ENCODE measurements around the gene ANGPTL8. TPM values are rescaled to one million over a fixed set of nuclear protein-coding genes. Genes with fewer than 3 reads are reported as not detected.

ANGPTL8 gene
- total RNA-seq, 1 experiment from 2014 or later = not detected

DNA sequence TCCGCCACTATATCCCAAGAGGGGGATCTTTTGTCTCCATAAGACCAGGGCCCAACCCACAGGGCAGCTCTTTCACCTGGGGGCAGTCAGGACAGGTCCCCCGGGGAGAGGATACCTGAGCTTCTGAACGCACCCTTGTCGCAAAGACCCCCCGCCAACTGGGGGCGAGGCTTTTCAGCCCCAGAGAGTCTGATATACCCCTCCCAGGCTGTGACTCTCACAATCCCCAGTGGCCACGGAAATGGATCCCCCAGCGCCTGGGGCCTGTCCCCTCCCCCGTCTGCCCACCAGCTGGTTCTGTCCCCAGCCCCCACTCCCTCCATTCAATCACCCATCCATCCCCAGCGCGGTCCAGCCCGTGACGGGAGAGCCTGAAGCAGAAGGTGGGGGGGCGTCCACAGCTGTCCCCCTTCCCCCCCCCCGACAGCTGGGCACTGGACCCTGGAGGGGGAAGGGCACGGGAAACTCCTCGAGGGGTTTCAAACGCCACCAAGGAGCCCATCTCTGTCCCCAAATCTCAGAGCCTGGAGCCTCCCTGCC, 22.1 kb downstream of the ANGPTL8 start:
- DNase-seq (ENCODE audit: low spot score) = no peak

DNA sequence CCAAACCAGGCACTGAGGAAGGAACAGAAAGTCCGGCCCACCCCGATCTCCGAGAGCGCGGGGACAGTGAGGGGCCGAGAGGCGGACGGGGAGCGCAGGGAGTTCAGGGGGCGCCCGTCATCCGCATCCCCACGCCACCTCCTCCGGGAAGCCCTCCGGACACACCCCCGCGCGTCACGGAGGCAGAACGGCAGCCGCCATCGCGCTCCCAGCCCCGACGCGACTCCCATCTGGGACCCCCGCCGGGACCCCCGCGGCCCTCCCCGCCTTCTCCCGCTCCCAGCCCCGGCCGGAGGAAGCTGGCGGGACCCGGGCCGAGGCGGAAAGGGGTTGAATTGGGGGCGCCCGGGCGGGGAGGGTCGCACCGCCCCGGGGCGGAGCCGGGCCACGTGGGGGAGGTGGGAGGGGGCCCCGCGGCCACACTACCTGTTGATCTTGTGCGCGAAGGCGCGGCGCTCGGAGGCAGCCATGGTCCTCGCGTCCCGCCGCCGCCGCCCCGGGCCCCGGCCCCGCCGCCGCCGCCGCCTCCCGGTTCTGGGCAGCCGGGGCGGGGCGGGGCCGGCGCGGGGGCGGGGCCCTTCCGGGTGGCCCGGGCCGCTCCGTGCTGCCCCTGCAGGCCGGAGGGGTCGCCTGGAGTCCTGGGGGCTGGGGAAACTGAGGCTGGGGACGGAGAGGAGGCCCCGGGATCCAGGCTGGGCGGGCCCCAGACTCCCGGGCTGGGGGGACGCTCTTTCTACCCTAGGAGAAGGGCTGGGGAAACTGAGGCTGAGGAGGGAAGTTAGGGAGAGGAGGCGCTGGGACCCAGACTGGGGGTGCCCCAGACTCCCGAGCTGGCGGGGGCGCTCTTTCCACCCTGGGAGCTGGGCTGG, 22.8 kb downstream of the ANGPTL8 start, which contains the start of gene DOCK6:
DOCK6 (minus strand) TSS at position 554 of the 869 bp plus-strand sequence; CDS start at position 470, 84 bp downstream.
- DNase-seq (ENCODE audit: low spot score) = no peak

DNA sequence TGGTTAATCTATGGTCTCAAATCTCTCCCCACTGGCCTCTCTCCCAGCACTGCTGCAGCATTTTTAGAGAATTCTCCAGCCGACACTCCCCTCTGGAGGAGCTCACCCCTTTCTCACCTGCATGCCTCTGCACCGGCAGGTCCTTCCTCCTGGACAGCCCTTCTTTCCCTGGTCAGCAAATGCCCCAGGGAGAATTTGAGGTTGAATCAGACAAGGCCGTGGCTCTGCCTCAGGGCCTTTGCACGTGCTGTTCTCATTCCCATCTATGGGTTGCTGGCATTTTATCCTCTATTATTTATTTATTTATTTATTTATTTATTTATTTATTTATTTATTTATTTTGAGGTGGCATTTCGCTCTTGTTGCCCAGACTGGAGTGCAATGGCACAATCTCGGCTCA, 24.3 kb downstream of the ANGPTL8 start:
- DNase-seq (ENCODE audit: low spot score) = no peak

DNA sequence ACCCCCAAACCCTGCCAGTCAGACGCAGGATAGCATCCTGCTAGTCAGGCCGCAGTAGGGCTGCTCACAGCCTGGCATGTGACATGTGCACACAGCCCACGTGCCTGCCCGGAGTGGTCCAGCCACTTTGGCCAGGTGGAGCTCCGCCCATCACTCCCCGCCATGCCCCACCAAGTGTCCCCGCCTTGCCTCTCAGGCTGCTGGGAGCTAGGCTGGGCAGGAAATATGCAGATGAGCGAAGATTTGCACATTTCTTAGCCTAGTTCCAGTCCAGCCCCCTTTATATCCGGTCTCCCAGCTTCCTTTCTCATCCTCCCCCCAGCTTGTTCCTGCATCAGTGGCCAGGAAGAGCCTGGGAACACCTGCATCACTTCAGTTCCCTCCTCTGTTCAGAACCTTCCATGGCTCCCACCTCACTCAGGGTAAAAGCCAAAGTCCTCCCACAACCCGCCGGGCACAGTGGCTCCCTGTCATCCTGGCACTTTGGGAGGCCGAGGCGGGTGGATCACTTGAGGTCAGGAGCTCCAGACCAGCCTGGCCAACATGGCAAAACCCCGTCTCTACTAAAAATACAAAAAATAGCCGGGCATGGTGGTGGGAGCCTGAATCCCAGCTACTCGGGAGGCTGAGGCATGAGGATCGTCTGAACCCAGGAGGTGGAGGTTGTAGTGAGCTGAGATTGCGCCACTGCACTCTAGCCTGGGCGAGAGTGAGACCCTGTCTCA, 25.2 kb downstream of the ANGPTL8 start:
- no peak for DNase-seq (ENCODE audit: low spot score)

DNA sequence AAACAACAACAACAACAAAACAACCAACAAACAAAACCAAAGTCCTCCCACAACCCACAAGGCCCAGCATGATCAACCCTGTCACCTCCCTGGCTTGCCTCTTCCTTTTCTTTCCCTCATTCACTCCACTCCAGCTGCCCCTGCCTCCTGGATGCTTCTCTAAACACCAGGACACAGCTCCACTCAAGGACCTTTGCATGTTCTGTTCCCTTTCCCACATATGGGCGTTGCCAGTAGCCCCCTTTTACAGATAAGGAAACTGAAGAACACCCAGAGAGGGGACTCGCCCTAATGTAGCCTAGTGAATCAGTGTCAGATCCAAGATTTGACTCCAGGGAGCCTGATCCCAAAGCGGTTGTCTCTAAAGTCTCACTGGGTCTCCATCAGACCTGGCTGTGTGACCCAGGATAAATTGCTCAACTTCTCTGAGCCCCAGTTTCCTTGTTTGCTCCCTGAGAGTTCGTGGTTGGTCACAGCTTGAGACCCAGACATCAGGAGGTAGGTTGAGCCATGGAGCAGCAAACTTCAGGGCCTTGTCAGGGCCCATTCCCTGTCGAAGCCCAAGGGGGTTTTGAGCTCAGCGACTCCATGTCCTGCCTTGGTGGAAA, 25.9 kb downstream of the ANGPTL8 start:
- no peak for DNase-seq (ENCODE audit: low spot score)

DNA sequence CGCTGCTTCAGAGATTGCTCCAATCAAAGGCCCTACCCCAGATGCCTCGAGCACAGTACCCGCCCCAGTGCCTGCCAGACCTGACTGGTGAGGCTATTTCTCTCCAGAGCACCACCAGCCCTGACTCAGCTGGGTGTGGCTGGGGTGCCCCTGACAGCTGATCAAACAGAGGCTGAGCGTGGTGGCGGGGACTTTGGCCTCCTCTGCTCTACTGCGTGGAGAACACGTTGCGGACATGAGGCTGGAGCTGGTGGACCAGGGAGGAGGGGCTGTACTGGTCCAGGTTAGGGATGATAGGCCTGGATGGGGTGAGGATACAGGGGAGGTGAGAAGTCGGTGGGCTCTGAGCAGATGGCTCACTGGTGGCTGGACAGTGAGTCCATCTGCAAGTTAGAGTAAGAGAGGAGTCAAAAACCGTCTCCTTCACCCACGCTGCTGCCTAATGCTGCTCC, 26.4 kb downstream of the ANGPTL8 start:
- no peak for DNase-seq (ENCODE audit: low spot score)

DNA sequence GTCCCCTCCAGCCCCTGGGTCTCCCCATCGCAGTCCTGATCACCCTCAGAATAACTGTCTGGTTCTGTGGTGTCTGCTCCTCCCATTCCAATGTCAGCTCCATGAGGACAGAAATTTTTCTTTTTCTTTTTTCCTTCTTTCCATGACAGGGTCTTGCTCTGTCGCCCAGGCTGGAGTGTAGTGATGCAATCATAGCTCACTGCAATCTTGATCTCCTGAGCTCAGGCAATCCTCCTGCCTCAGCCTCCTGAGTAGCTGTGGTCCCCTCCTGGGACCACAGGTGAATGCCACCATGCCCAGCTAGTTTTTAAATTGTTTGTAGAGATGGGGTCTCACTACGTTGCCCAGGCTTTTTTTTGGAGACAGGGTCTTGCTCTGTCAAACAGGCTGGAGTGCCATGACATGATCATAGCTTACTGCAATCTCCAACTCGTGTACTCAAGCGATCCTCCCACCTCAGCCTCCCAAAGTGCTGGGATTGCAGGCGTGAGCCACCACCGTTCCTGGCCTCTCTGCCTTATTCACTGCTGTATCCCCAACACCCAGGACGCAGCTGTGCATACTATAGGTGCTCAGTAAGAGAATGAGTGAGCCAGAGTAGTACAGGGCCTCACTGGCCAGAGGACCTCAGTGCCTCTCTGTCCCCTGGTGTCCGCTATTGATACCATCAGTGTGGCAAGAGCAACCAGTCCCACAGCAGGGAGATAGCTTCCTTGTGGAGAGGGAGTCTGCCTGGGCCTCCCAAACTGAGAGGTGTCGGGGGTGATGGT, 28.1 kb downstream of the ANGPTL8 start:
- no peak for DNase-seq (ENCODE audit: low spot score)

DNA sequence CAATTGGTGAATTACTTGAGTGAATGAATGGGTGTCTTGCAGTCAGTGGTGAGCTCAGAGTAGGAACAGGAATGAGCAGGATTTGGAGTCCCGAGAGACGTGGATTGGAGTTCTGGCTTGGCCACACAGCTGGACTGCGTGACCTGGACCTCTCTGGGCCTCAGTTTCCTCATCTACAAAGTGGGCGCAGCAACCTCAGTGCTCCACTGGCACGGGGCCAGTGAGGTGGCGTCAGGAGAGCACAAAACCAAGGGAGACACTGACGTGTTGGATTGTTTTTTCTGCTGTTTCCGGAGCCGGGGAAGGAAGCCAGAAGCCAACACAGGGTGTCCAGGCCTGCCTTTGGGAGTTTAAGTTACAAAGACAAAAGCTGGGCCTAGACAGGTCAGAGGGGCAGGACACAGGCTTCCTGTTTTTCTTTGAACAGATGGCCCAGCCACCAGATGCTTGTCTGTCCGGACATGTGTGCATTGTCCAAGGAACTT, 29.4 kb downstream of the ANGPTL8 start:
- no peak for DNase-seq (ENCODE audit: low spot score)

DNA sequence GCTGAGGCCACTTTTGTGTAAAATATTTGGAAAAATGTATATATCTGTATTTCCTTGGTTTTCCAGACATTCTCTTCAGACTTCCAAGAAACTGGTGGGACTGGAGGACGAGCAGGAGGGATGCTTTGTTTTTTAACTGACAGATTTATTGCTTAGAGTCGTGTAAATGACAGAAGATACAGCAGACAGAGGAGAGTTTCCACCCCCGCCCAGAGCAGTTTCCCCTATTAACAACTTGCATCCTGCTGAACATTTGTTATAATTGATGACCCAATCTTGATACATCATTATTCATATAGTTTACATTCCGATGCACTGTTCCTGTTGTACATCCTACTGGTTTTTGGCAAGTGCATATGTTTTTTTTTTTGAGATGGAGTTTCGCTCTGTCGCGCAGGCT, 30.0 kb downstream of the ANGPTL8 start:
- no peak for DNase-seq (ENCODE audit: low spot score)

DNA sequence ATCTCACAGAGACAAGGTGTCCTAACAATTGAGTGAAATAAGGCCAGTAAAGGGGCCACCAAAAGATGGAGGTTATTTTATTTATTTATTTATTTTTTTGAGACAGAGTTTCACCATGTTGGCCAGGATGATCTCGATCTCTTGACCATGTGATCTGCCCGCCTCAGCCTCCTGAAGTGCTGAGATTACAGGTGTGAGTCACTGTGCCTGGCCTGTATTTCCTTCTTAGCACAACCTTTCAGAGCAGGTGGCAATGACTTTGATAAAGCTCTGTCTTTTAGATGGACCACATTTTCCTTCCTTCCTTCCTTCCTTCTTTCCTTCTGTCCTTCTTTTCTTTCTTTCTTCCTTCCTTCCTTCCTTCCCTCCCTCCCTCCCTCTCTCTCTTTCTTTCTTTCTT, 33.9 kb downstream of the ANGPTL8 start:
- no peak for DNase-seq (ENCODE audit: low spot score)

DNA sequence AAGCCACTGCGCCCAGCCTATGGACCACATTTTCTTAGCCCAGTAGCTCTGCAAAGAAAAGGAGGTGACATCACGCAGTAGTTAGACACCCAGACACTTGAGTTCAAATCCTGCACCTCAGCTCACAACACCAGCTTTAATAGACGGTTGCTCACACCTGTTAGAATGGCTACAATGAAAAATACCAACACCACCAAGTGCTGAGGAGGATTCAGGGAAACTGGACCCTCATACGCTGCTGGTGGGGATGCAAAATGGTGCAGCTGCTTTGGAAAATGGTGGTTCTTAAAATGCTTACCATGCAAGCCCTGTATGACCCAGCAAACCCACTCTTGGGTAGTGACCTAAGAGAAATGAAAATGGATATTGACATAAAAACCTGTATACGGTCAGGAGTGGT, 34.6 kb downstream of the ANGPTL8 start:
- no peak for DNase-seq (ENCODE audit: low spot score)

DNA sequence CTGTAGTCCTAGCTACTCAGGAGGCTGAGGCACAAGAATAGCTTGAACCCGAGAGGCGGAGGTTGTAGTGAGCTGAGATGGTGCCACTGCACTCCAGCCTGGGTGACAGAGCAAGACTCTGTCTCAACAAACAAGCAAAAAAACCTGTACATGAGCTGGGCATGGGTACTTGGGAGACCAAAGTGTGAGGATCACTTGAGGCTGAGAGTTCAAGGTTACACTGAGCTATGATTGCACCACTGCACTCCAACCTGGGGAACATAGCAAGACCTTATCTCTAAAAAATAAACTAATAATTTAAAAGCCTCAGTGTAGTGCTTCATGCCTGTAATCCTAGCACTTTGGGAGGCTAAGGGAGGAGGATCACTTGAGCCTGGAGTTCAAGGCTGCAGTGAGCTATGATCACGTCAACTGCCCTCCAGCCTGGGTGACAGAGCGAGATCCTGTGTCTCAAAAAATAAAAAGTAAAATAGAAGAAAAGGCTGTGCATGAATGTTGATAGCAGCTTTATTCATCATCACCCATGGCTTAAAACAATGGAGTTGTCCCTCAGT, 35.2 kb downstream of the ANGPTL8 start:
- DNase-seq (ENCODE audit: low spot score) = no peak

DNA sequence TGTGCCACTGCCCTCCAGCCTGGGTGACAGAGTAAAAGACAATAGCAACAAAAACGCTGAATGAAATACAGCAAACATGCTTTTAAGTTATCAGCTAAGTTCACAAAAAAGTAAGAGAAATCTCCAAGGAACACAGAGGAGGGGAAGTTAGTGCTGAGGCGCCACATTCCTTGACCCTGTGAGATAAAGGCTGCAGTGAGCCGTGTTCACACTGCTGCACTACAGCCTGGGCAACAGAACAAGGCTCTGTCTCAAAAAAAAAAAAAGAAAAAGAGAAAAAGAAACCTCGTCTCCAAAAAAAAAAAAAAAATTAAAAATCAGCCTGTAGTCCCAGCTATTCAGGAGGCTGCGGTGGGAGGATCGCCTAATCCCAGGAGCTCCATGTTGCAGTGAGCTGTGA, 39.3 kb downstream of the ANGPTL8 start:
- no peak for DNase-seq (ENCODE audit: low spot score)

DNA sequence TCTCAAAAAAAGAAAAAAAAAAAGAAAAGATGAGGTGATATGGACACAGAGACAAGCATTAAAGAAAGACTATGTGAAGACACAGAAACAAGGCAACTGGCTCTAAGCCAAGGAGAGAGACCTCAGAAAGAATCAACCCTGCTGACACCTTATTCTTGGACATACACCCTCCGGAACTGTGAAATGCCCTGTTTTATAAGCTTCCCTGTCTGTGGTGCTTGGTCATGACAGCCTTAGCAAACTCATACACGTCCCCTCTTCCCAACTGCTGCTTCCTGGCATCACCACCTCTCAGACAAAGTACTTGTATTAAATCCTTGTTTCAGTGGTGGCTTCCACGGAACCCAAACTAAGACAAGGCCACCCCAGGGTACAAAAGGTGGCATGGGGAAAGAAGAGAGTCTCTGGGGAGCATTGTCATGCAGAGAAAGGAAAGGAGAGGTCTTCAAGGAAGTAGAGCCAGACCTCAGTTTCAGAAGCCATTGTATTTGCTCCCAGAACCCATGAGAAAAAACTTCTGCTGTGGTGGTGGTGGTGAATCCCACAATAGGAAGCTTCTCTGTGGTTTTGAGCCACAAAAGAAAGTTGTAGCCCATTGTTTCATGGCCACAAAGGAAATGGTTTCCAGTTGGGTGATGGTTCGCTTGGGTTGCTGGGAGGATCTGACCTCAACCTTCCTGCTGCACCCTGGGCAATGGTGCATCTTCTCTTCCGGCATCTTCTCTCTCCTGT, 40.3 kb downstream of the ANGPTL8 start:
- no peak for DNase-seq (ENCODE audit: low spot score)

DNA sequence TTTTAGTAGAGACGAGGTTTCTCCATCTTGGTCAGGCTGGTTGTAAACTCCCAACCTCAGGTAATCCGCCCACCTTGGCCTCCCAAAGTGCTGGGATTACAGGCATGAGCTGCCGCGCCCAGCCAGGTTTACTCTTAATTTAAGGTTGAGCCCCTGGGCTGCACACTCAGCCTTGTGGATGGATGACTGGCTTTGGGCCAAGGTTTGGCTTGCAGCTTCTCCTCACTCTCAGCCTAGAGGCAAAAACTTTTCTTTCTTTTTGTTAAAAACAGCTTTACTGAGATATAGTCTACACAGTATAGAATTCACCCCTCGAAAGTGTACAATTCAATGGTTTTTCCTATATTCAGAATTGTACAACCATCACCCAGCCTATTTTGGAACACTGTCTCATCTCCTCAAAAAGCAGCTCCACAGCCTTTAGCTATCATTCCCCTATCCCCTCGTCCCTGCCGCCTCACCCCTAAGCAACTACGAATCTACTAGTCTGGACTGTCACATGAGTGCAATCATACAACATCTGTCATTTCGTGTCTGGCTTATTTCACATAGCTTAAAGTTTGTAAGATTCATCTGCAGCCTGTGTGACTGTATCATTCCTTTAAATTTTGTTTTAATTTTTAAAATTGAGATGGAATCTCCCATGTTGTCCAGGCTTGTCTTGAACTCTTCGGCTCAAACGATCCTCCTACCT, 42.1 kb downstream of the ANGPTL8 start:
- no peak for DNase-seq (ENCODE audit: low spot score)

DNA sequence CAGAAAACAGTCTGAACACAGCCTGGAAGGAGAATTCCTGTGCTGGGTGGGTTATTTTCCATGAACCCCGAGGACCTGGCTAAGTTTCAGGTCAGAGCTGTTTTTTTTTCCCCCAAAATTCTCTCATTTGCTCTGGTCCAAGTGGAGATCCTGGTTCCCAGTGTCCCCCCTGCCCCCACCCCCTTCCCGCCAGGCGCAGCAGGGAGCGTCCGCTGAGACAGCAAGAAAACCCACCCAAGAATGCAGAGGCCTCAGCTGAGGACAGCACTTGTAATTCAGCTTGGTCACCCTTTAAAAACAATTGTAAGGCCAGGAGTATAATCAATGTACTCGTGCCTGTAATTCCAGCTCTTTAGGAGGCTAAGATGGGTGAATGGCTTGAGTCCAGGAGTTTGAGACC, 45.1 kb downstream of the ANGPTL8 start:
- DNase-seq (ENCODE audit: low spot score) = no peak

DNA sequence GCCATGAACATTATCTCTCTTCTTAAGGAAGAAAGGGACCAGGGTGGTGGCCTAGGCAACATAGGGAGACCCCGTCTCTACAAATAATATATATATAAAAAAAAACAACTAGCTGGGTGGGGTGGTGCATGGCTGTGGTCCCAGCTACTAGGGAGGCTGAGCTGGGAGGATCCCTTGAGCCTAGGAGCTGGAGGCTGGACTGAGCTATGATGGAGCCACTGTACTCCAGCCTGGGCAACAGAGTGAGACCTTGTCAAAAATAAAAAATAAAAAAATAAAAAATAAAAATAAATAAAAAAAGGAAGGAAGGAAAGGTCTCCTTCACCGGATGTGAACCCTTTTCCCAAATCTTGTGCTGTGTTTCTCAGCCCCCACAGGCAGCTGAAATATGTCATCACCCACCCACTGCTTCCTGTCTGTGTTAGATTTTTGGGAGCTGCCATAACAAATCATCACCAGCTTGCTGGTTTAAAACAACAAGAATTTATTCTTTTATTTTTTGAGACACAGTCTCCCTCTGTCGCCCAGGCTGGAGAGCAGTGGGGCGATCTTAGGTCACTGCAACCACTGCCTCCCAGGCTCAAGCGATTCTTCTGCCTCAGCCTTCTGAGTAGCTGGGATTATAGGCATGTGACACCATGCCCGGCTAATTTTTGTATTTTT, 47.0 kb downstream of the ANGPTL8 start:
- DNase-seq (ENCODE audit: low spot score) = no peak

DNA sequence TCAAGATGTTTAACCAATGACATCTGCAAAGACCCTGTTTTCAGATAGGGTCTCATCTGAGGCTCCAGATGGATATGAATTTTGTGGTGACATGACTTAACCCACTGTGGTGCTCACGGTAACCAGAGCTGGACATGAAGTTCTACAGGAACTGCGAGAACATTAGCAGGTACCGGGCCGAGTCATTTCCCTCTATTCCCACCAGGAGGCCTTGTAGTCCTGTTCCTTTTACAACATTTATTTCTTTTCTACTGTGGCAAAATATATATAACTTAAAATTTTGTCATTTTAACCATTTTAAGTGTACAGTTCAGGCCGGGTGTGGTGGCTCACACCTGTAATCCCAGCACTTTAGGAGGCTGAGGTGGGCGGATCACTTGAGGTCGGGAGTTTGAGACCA, 48.9 kb downstream of the ANGPTL8 start:
- DNase-seq (ENCODE audit: low spot score) = no peak

DNA sequence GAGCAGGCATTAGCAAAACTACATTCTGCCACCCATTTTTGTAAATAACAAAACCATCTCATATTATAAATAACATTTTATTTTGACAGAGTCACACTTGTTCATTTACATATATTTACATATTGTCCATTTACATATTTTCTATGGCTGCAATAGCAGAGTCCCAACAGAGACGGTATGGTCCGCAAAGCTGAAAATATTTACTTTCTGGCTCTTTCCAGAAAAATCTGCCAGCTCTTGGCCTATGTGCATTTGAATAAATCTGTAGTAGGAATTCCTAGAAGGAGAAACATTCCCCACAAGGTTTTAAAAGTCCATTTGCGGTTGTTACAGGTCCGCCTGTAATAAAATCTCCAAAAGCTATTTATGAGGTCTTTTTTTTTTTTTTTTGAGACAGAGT, 50.8 kb downstream of the ANGPTL8 start:
- no peak for DNase-seq (ENCODE audit: low spot score)

All from H4 (cell line).